GM12878 (cell line): Measurements from ENCODE around the gene SARDH. TPM values are rescaled to one million over a fixed set of nuclear protein-coding genes. Genes with fewer than 3 reads are reported as not detected.

Experiments used
- ATAC-seq: fragments of 200-7000 bp; cut with Tn5 transposase; 3 replicates; pipeline ENCODE4 v1.9.1; 2020; ENCODE audit warnings: mild to moderate bottlenecking, moderate library complexity
- BruUV-seq: library from RNA; stranded (reverse); fragments of 400-500 nt; replicated peaks from 2 replicates; lab custom pipeline; 2021; lab: Mats Ljungman, UMichigan
- CTCF ChIA-PET: fragments of 300-600 bp; sonication (Branson Sonifier 250); formaldehyde crosslinking; extraction: SDS; loops from one replicate; lab custom pipeline; 2021; ENCODE audit warnings: inconsistent platforms; lab: Yijun Ruan, JAX
- POLR2A ChIA-PET: fragments of 350-600 bp; formaldehyde crosslinking; extraction: SDS; loops from one replicate; lab custom pipeline; 2021; ENCODE audit warnings: inconsistent platforms; lab: Charles Lee
- RAD21 ChIA-PET: fragments of 300-600 bp; sonication (Branson Sonifier 250); formaldehyde crosslinking; loops from one replicate; lab custom pipeline; 2023; ENCODE audit warnings: antibody characterized with exemption; ENCODE audit not compliant: unreplicated experiment; lab: Charles Lee
- SMC1A ChIA-PET: fragments of 300-600 bp; sonication (Branson Sonifier 250); formaldehyde crosslinking; loops from one replicate; lab custom pipeline; 2023; ENCODE audit not compliant: unreplicated experiment, uncharacterized antibody; lab: Charles Lee
- DNase-seq: peaks from one replicate; pipeline ENCODE4 v3.0.0-alpha.2; 2011; ENCODE audit warnings: low read depth, low spot score
- FAIRE-seq: peaks from 3 replicates; lab custom pipeline; 2011; peaks lifted over from hg19 to GRCh38; lab: Jason Lieb, UNC
- H2AFZ ChIP-seq: 2 replicates; pipeline ENCODE4 v1.6.0; 2011; ENCODE audit warnings: low read depth, low read length, control low read depth; ENCODE audit not compliant: control insufficient read depth
- H3K27ac ChIP-seq: 2 replicates; pipeline ENCODE4 v1.5.1; 2011; ENCODE audit warnings: control low read depth; ENCODE audit not compliant: control insufficient read depth, insufficient read depth
- H3K27me3 ChIP-seq, 2 experiments: replicated peaks in 1 of 2; 2 replicates each; pipeline versions ENCODE4 v1.6.0 to v1.6.1; 2011; ENCODE audit warnings: low read length in 1 of 2; ENCODE audit not compliant: control insufficient read depth in 2 of 2, insufficient read depth in 2 of 2
- H3K36me3 ChIP-seq, 2 experiments: 2 replicates each; pipeline ENCODE4 v1.5.1; 2011; ENCODE audit warnings: low read length in 1 of 2; ENCODE audit not compliant: control insufficient read depth in 2 of 2, insufficient read depth in 2 of 2
- H3K4me1 ChIP-seq: 2 replicates; pipeline ENCODE4 v1.6.1; 2011; ENCODE audit warnings: mild to moderate bottlenecking, low read length, moderate library complexity, mixed read lengths; ENCODE audit not compliant: control insufficient read depth, insufficient read depth
- H3K4me2 ChIP-seq: 2 replicates; pipeline ENCODE4 v1.6.0; 2011; ENCODE audit warnings: control low read depth; ENCODE audit not compliant: control insufficient read depth, insufficient read depth
- H3K4me3 ChIP-seq: fragments of 200-600 bp; sonication (generic); 2 replicates; pipeline ENCODE4 v1.5.1; 2016
- H3K79me2 ChIP-seq: 2 replicates; pipeline ENCODE4 v1.6.0; 2011; ENCODE audit warnings: low read length; ENCODE audit not compliant: control insufficient read depth, insufficient read depth
- H3K9ac ChIP-seq: 2 replicates; pipeline ENCODE4 v1.8.0; 2011; ENCODE audit warnings: low read length, control low read depth, mixed read lengths; ENCODE audit not compliant: control insufficient read depth, insufficient read depth
- H3K9me3 ChIP-seq: replicated peaks from 3 replicates; pipeline ENCODE4 v1.5.1; 2011; ENCODE audit warnings: mild to moderate bottlenecking, low read length; ENCODE audit not compliant: control insufficient read depth, insufficient read depth
- H4K20me1 ChIP-seq: 2 replicates; pipeline ENCODE4 v1.6.0; 2011; ENCODE audit not compliant: control insufficient read depth, insufficient read depth
- ASH2L ChIP-seq: fragments of 300-600, 200-600 bp; sonication (generic); IDR thresholded peaks from 2 replicates; pipeline ENCODE4 v1.6.1; 2017; ENCODE audit warnings: low read depth, mild to moderate bottlenecking, borderline replicate concordance
- CBX3 ChIP-seq: fragments of 200-600 bp; sonication (generic); IDR thresholded peaks from 2 replicates; pipeline ENCODE4 v1.6.1; 2016; ENCODE audit warnings: low read depth, borderline replicate concordance
- CEBPB ChIP-seq, 2 experiments: fragments of 150-350 bp in 1 of 2; IDR thresholded peaks; 2 replicates each; pipeline ENCODE4 v1.6.1; 2012 to 2014; ENCODE audit warnings: low read depth in 2 of 2, low read length in 2 of 2, borderline replicate concordance in 1 of 2, inconsistent platforms in 1 of 2
- IRF4 ChIP-seq: IDR thresholded peaks from 2 replicates; pipeline ENCODE4 v1.6.1; 2011; ENCODE audit warnings: low read depth, low read length
- MEF2A ChIP-seq: IDR thresholded peaks from 2 replicates; pipeline ENCODE4 v1.6.1; 2011; ENCODE audit warnings: low read depth, mild to moderate bottlenecking, low read length, moderate library complexity; ENCODE audit not compliant: insufficient read depth
- MEF2B ChIP-seq: fragments of 450-650 bp; IDR thresholded peaks from 2 replicates; pipeline ENCODE4 v1.6.1; 2018; ENCODE audit warnings: mild to moderate bottlenecking, moderate library complexity; ENCODE audit not compliant: partially characterized antibody, poor library complexity, severe bottlenecking
- MLLT1 ChIP-seq: fragments of 450-650 bp; IDR thresholded peaks from 2 replicates; pipeline ENCODE4 v1.6.1; 2016; ENCODE audit warnings: mild to moderate bottlenecking
- MTA2 ChIP-seq: fragments of 450-650 bp; IDR thresholded peaks from 2 replicates; pipeline ENCODE4 v1.6.1; 2016; ENCODE audit warnings: low read depth, mild to moderate bottlenecking, moderate library complexity
- SMC3 ChIP-seq: IDR thresholded peaks from 2 replicates; pipeline ENCODE4 v1.6.1; 2011; ENCODE audit warnings: low read length, improper control_type of control experiment, borderline replicate concordance
- TARDBP ChIP-seq: IDR thresholded peaks from 2 replicates; pipeline ENCODE4 v1.6.1; 2016; ENCODE audit warnings: borderline replicate concordance
- YY1 ChIP-seq: IDR thresholded peaks from 2 replicates; pipeline ENCODE4 v1.6.1; 2011; ENCODE audit warnings: low read depth, mild to moderate bottlenecking, low read length
- ZBED1 ChIP-seq: IDR thresholded peaks from 2 replicates; pipeline ENCODE4 v1.6.1; 2016; ENCODE audit warnings: borderline replicate concordance
- WGBS: methylation state at CpG from one replicate; pipeline ENCODE4 v1.1.6; 2016; ENCODE audit warnings: low lambda C conversion rate; ENCODE audit not compliant: insufficient replicate concordance, insufficient coverage; ENCODE audit errors: missing lambda C conversion rate; 5-methylcytosine and 5-hydroxymethylcytosine counted together
- in situ Hi-C: fragments of 300-500 bp; cut with MboI; formaldehyde crosslinking; loops from 9 replicates; pipeline ENCODE4 v1.14.3; 2018; ENCODE audit warnings: mixed read lengths
- intact Hi-C: fragments of 100-400 bp; cut with micrococcal nuclease; formaldehyde crosslinking; loops from one replicate; pipeline ENCODE4 v1.14.2; 2022; ENCODE audit not compliant: unreplicated experiment
- polyA plus RNA-seq, 11 experiments: library from polyadenylated mRNA; depleted of rRNA in 4 of 11; unstranded in 6 of 11; stranded (reverse) in 5 of 11; fragments of >200 nt; fragmentation: Nextera tagmentation in 4 of 11; fragmentation: Illumina TruSeq in 1 of 11; extraction: Ambion mirVana in 4 of 11; extraction: Trizol in 1 of 11; gene quantifications; 1 replicate in 1 of 11; 2 replicates in 10 of 11; pipeline versions ENCODE4 v1.2.1 to v1.2.3, GENCODE V29; 2011 to 2016; ENCODE audit warnings: inconsistent platforms in 2 of 11, missing spikeins in 2 of 11, low read depth in 1 of 11
- total RNA-seq, 4 experiments: library from RNA; depleted of rRNA in 3 of 4; stranded (reverse); fragments of >200 nt in 3 of 4; fragmentation: Illumina TruSeq in 1 of 4; extraction: Trizol in 1 of 4; gene quantifications; 2 replicates each; pipeline versions ENCODE4 v1.2.1 to v1.2.3, GENCODE V29; 2013 to 2021

Gene SARDH
- total and polyA plus RNA-seq, 10 of the 15 experiments (the other 5 are each of a cell fraction or from before 2014, with no cell fraction given) = 0.03 to 0.15 (median 0.10) TPM; not detected in 6

DNA sequence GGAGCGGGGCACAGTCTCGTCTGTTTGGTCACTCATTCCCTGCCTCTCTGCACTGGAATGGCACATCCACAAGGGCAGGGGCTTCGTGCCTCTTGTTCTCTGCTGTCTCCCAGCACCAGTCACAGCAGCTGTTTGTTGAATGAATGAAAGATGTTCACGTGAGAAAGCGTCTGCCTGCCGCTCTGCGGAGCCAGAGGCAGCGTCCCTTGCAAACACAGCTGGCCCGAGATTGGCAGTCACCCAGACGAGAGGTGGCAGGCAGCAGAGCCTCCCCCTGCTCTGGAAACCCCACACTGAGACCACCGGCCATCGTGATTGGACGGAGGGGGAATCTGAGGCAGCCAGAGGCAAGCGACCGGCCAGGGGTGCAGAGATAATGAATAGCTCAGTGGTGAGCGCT lies 123.0 kb downstream of the SARDH start (continued):
- TF ChIP-seq MLLT1 (no peak), CBX3 (no peak)

- SMC1A ChIA-PET = no interaction called here
- POLR2A ChIA-PET = no interaction called here
- Histone ChIP-seq H3K4me3 (no peak overlapping the region), H4K20me1 (no peaks in the 10 kb centered on the region), H3K79me2 (no peaks in the 10 kb centered on the region), H3K4me2 (no peak overlapping the region), H3K9me3 (no peaks in the 10 kb centered on the region), H3K27ac (no peak overlapping the region), H2AFZ (no peak overlapping the region), H3K36me3 (no peaks in the 10 kb centered on the region), H3K9ac (no peak overlapping the region), H3K4me1 (peaks cover 1% of the 10 kb centered on the region; the same call in 1 of the 2 replicates), H3K27me3 (peaks cover 0 to 3% of the 10 kb centered on the region in 2 experiments; a peak in 2 of 4 replicates)
- CTCF ChIA-PET = no interaction called here
- in situ Hi-C loops (no loop called here), intact Hi-C loops (no loop called here)
- no peak for TF ChIP-seq MEF2B
- TF ChIP-seq ZBED1 = no peak
- TF ChIP-seq ASH2L = no peak
- no peak for TF ChIP-seq YY1
- no peak for TF ChIP-seq TARDBP
- no peak for TF ChIP-seq SMC3
- TF ChIP-seq IRF4 = no peak
- no peak for TF ChIP-seq MTA2
- TF ChIP-seq CEBPB (IDR thresholded peaks at IDR 0.05; ENCODE audit: borderline replicate concordance in 1 of 2, low read depth in 2 of 2, low read length in 2 of 2) = no peak
- TF ChIP-seq MEF2A = no peak
- RAD21 ChIA-PET = interaction anchor here (0.5 kb wide), 1 partner anchor 680 kb away, joined by 3 read pairs; no protein-coding TSS in a partner anchor
- no peak for DNase-seq
- WGBS = 30% methylated on average over 4 of the region's 5 CpGs
- BruUV-seq = no TSS peak
- no peak for FAIRE-seq
- ATAC-seq = no peak
These were observed 123.5 kb downstream of the SARDH start for GRCh38 chr9:133614678-133615077.
